OCI-LY1 (cell line): ENCODE measurements around the gene KCNN3.

Experiments used
- H2AFZ ChIP-seq: fragments of 200-600 bp; sonication (generic), shearing (Covaris generic); 2 replicates; pipeline ENCODE4 v1.6.0; 2014; ENCODE audit warnings: antibody characterized with exemption, mild to moderate bottlenecking, low read length
- H3F3A ChIP-seq: fragments of 200-600 bp; sonication (generic), shearing (Covaris generic); 2 replicates; pipeline ENCODE4 v1.6.0; 2014; ENCODE audit warnings: mild to moderate bottlenecking, antibody characterized with exemption, low read length, moderate library complexity; ENCODE audit not compliant: insufficient read depth
- H3K27ac ChIP-seq: fragments of 200-600 bp; sonication (generic); 2 replicates; pipeline ENCODE4 v1.5.1; 2014; ENCODE audit warnings: low read length, mixed run types, mild to moderate bottlenecking, low read depth; ENCODE audit not compliant: poor library complexity, severe bottlenecking
- H3K27me3 ChIP-seq: fragments of 200-600 bp; sonication (generic); 2 replicates; pipeline ENCODE4 v1.6.0; 2014; ENCODE audit warnings: antibody characterized with exemption, mild to moderate bottlenecking, low read length, moderate library complexity; ENCODE audit not compliant: insufficient read depth
- H3K36me3 ChIP-seq: fragments of 200-600 bp; sonication (generic); 2 replicates; pipeline ENCODE4 v1.6.1; 2014; ENCODE audit warnings: mild to moderate bottlenecking, antibody characterized with exemption, low read length, moderate library complexity, mixed read lengths; ENCODE audit not compliant: insufficient read depth
- H3K4me1 ChIP-seq: fragments of 200-600 bp; sonication (generic); 2 replicates; pipeline ENCODE4 v1.5.1; 2014; ENCODE audit warnings: mild to moderate bottlenecking, low read length, moderate library complexity; ENCODE audit not compliant: insufficient read depth, severe bottlenecking
- H3K4me2 ChIP-seq: fragments of 200-600 bp; sonication (generic), shearing (Covaris generic); 2 replicates; pipeline ENCODE4 v1.6.1; 2014; ENCODE audit warnings: low read length
- H3K4me3 ChIP-seq: fragments of 200-600 bp; sonication (generic); 2 replicates; pipeline ENCODE4 v1.5.1; 2014; ENCODE audit warnings: low read length, low read depth, mild to moderate bottlenecking, mixed read lengths; ENCODE audit not compliant: poor library complexity, severe bottlenecking
- H3K79me2 ChIP-seq: fragments of 200-600 bp; shearing (Covaris generic); 2 replicates; pipeline ENCODE4 v1.6.1; 2016; ENCODE audit warnings: mixed run types, low read length, mixed read lengths; ENCODE audit not compliant: insufficient read depth
- H3K9ac ChIP-seq: fragments of 200-600 bp; sonication (generic), shearing (Covaris generic); 2 replicates; pipeline ENCODE4 v1.6.1; 2014; ENCODE audit warnings: mild to moderate bottlenecking, low read length, mixed read lengths
- H3K9me2 ChIP-seq: fragments of 200-600 bp; sonication (generic), shearing (Covaris generic); 2 replicates; pipeline ENCODE4 v1.6.1; 2014; ENCODE audit warnings: low read depth, mild to moderate bottlenecking, low read length, mixed read lengths
- H3K9me3 ChIP-seq: fragments of 200-600 bp; shearing (Covaris generic); 2 replicates; pipeline ENCODE4 v1.6.1; 2014; ENCODE audit warnings: low read length, mixed read lengths
- H4K20me1 ChIP-seq: fragments of 200-600 bp; sonication (generic), shearing (Covaris generic); 2 replicates; pipeline ENCODE4 v1.6.0; 2016; ENCODE audit warnings: mild to moderate bottlenecking, low read length; ENCODE audit not compliant: insufficient read depth
- CTCF ChIP-seq: fragments of 200-600 bp; sonication (generic), shearing (Covaris generic); IDR thresholded peaks from 2 replicates; pipeline ENCODE4 v1.5.1; 2017; ENCODE audit warnings: mild to moderate bottlenecking, antibody characterized with exemption, low read length, moderate library complexity, mixed read lengths
- EZH2 ChIP-seq: fragments of 200-600 bp; sonication (generic), shearing (Covaris generic); IDR thresholded peaks from 2 replicates; pipeline ENCODE4 v1.8.0; 2017; ENCODE audit warnings: borderline replicate concordance, mixed run types, mild to moderate bottlenecking, antibody characterized with exemption, low read length, moderate library complexity, mixed read lengths

Gene KCNN3

DNA sequence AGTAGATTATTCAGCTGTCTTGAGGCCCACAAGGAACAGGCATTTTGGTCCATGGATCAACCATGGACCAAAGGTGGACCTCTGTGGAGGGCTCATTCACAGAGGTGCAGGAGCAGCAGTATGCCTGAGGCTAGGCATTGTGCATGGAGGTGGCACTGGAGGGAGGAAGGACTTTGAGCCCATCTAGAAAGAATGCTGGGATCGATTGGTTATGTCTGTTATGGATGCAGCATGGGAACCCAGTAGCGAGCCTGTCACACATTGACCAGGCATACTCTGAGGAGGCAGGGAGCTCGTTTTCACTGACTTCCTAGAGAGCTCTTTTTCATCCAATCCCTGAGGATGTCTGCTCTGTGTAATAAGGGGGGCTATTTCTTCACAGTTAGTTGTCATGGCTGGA is 75.5 kb downstream of the KCNN3 start:
- no peaks in the 10 kb centered on the region for H3K9me3 ChIP-seq
- H3K27ac ChIP-seq = no peak overlapping the region
- H3K4me2 ChIP-seq = no peak overlapping the region
- no peaks in the 10 kb centered on the region for H3K9me2 ChIP-seq
- H3K4me1 ChIP-seq = peaks cover 24% of the 10 kb centered on the region
- no peaks in the 10 kb centered on the region for H4K20me1 ChIP-seq
- H2AFZ ChIP-seq = no peak overlapping the region
- TF ChIP-seq CTCF (no peak), EZH2 (no peak)
- H3K27me3 ChIP-seq = no peaks in the 10 kb centered on the region
- H3K79me2 ChIP-seq = no peaks in the 10 kb centered on the region
- no peak overlapping the region for H3K9ac ChIP-seq
- no peak overlapping the region for H3K4me3 ChIP-seq
- H3F3A ChIP-seq = no peaks in the 10 kb centered on the region
- H3K36me3 ChIP-seq = peaks cover 24% of the 10 kb centered on the region

DNA sequence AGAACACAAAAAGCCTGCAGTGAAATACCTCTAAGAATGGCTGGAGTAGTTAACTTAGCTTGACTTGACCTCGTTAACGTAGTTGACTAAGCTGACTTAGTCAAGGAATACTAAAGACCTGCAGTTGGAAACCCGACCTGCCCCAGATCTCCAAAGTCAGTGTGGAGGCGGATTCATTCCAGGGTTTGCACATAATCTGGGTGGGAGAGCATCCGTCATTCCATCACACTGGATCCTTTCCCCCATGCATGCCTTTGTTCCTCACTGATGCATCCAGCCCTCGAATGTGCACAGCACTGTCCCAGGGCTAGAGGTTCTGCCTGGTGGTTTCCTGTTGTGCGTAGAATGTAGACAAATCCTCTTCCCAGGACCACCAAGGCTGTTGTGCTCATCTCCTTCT is 76.4 kb downstream of the KCNN3 start:
- Histone ChIP-seq H3K4me3 (no peak overlapping the region), H2AFZ (no peak overlapping the region), H3K4me1 (peaks cover 24% of the 10 kb centered on the region), H3K9ac (no peak overlapping the region), H3K4me2 (no peak overlapping the region), H3K27me3 (no peaks in the 10 kb centered on the region), H3F3A (no peaks in the 10 kb centered on the region), H3K27ac (no peak overlapping the region), H3K9me2 (no peaks in the 10 kb centered on the region), H3K9me3 (no peaks in the 10 kb centered on the region), H3K79me2 (no peaks in the 10 kb centered on the region), H4K20me1 (no peaks in the 10 kb centered on the region), H3K36me3 (peaks cover 21% of the 10 kb centered on the region)
- no peak for TF ChIP-seq EZH2
- TF ChIP-seq CTCF = no peak

- Histone ChIP-seq H3K4me3 (no peak overlapping the region), H3K27ac (no peak overlapping the region), H3K4me2 (no peak overlapping the region)
These were observed 77.2 kb downstream of the KCNN3 start for GRCh38 chr1:154792899-154793298.

More at GRCh38 chr1:154792899-154793298, 77.2 kb downstream of the KCNN3 start:
- H3K4me1 ChIP-seq = peaks cover 24% of the 10 kb centered on the region
- no peaks in the 10 kb centered on the region for H3K9me3 ChIP-seq
- TF ChIP-seq CTCF (no peak), EZH2 (no peak)
- no peaks in the 10 kb centered on the region for H4K20me1 ChIP-seq
- H3K9me2 ChIP-seq = no peaks in the 10 kb centered on the region
- H2AFZ ChIP-seq = no peak overlapping the region
- H3F3A ChIP-seq = no peaks in the 10 kb centered on the region
- peaks cover 28% of the 10 kb centered on the region for H3K36me3 ChIP-seq
- H3K27me3 ChIP-seq = no peaks in the 10 kb centered on the region
- no peaks in the 10 kb centered on the region for H3K79me2 ChIP-seq
- H3K9ac ChIP-seq = no peak overlapping the region
